HuH-7 (cell line): ENCODE measurements around the gene CSKMT.
"Not testable (repeated sequence)": the region's sequence is repeated elsewhere in the genome, so short reads cannot be mapped to it uniquely, and the experiment has no call there.

Experiments used
- DNase-seq: peaks from one replicate; pipeline ENCODE4 v3.0.0; 2011; ENCODE audit warnings: low spot score

The CSKMT gene

DNA sequence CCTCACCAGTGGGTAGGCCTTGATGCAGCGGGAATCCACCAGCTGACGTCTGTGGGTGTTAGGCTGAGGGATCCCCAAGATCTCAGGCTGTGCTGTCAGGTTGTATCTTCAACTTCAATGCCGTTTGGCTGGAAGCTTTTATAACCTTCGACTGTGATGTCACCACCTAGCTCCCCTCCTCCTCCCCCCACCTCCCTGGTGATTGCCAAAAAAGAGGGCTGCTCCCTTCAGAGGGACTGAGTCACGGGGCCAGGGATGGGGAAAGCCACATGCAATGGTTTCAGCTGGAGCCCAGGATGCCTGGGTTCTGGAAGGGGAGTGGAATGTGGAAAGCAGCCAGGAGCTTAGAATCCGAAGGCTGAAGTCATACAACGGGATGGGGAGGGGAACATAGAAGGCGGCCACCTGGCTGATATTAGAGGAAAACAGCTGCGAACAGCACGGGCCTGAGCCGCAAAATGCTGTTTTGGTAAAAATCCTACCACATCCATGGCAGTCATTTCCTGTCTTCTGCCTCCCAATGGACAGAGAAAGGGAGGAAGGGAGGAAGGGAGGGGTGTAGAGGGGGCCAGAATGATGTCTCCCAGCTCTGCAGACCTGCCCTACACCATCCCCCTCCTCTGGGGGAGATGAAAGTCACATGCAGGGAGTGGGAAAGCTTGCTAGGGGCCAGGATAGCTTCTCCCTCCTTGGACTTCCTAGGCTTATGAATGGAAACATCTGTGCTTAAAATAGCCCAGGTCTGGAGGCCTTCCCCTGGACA is 24.5 kb downstream of the CSKMT start, which contains the start of gene LRRN4CL:
Gene LRRN4CL, minus strand, starts transcription at position 110 of the 763 bp plus-strand sequence. CDS start 1,022 bp downstream, outside the sequence.
- DNase-seq = no peak

DNA sequence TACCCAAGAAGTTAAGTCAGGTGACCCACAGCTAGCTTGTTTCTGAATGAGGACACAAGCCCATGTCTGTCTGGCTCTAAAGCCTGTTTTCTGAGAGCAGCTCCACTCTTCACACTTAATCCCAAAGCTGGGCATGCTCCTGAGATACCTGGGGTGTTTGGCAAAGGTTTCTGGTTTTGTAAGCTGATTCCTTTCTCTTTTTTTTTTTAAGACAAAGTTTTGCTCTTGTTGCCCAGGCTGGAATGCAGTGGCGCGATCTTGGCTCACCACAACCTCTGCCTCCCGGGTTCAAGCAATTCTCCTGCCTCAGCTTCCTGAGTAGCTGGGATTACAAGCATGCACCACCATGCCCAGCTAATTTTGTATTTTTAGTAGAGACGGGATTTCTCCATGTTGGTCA is 28.5 kb downstream of the CSKMT start:
- DNase-seq = not testable (repeated sequence)

DNA sequence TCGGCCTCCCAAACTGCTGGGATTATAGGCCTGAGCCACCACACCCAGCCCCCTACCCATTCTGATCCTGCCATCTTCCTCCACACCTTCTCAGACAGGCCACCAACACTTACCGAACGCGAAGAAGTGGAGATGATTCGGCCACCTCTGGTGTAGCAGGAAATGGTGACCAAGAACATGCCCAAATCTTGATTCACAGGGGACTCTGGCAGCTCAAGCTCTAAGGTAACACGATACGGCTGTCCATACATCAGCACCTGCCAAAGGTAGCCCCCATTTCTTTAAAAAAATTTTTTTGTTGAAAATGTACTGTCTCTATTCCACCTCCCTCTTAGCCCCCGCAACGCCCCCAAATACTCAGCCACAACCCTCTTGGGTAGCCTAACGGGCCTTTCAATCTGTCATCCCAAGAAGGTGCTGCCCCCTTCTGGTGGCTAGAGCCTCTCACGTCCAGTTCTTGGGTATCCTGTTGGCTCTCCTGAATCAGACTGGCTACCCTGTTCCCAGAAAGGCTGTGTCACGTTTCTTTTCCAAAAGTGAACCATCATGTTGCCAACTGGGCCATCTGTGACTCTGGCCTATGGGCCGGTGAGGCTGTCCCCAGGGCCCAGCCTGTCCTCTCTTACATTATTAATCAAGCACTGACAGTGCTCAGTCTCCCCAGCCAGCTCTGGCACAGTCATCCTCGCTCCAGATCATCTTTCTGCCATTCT is 29.5 kb downstream of the CSKMT start:
- DNase-seq = peak; percentile 83

DNA sequence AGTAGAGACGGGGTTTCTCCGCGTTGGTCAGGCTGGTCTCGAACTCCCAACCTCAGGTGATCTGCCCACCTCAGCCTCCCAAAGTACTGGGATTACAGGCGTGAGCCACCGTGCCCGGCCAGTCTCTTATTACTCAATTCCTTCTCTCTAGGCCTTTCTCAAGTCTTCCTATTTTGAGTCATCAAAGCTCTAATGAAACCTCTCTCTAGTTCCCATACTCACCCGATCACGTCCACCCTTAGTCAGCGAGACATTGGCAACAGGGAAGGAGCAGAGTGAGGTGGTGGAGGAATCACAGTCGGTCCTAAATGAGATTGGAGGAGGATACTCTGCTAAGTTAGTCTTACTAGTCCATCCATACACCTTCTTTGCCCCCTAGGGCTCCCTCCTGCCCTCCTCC is 37.1 kb downstream of the CSKMT start:
- DNase-seq = no peak

DNA sequence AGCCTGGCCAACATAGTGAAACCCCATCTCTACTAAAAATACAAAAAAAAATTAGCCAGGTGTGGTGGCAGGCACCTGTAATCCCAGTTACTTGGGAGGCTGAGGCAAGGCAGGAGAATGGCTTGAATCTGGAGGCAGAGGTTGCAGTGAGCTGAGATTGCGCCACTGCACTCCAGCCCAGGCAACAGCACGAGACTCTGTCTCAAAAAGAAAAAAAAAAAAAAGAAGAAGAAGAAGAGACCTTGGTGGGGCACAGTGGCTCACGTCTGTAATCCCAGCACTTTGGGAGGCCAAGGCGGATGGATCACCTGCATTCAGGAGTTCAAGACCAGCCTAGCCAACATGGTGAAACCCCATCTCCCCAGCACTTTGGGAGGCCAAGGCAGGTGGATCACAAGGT is 38.8 kb downstream of the CSKMT start:
- DNase-seq = not testable (repeated sequence)

DNA sequence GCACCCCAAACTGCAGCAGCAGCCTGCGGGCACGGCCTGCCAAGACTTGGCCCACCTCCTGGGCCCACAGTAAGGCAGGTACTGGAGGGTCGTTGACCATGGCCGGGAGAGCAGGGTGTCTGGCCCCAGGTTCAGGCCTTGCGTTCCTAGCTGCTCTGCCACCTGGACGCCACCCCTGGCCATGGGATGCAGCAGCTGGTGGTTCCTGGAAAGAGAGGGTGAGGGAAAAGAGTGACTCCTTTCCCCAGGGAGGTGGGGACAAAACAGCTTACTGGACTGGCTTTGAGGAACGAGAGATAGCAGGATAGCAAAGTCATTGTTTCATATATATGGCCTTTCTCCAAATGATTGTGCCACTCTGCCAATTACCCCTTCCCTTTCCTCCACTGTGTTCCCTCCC is 40.3 kb downstream of the CSKMT start:
- no peak for DNase-seq

DNA sequence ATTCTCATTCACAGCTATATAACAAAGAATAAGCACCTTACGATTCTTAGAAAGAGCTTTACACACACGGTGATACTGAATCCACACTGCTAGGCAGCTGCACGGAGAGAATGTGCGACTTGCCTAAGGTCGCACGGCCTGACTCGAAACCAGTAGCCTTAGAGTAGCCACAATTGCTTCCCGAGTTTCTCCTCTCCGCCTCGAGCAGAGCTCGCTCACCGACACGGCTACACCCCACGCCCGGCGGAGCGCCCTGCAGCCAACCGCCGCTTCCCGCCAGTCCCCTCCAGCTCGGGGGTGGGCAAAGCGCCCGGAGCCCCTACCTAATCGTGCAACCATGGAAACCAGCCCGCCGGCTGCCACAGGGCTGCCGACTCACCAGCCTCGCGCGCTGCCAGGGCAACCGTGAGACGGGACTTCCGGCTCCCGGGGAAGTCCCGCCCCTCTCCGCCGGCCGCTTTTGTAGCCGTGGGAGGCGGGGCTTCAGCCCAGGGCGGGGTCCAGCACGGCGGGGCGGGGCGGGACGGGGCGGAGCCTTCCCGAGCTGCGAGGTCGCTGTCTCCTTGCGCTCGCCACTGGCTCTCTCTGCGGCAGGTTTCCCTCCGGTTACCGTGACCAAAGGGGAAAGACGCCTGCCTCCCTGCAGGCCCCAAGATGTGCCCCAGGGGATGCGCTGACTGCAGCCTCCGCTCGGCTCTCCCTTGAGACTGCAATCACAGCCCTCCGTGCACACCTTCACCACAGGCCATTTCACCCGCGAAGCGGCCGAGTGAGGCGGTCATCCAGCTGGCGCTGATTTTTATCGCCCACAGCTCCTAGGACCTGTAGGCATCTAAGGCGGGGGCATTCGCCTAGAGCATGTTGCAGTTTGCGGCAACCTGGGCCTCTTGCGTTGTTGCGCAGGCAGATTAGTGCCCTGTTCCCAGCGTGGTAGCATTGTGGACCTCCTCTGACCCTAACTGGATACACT is 41.1 kb downstream of the CSKMT start:
- peak; percentile 87 for DNase-seq

DNA sequence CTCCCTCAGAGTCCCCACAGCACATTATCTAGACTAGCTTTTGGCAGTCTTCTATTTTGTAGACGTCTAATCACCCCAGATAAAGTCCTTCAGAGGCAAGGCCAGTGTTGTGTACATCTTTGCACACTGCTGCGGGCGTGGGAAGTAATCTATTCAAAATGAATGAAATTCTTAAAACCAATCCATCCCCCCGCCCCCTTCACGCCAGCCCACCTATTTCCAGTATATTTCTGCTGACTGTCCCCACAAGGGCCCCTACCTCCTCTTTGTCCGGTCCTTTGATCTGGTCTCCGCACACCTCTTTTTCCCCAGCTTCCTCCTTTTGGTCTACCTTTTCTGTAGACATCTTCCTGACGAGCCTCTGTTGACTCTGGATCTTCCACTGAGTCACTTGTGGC is 41.7 kb downstream of the CSKMT start:
- no peak for DNase-seq

DNA sequence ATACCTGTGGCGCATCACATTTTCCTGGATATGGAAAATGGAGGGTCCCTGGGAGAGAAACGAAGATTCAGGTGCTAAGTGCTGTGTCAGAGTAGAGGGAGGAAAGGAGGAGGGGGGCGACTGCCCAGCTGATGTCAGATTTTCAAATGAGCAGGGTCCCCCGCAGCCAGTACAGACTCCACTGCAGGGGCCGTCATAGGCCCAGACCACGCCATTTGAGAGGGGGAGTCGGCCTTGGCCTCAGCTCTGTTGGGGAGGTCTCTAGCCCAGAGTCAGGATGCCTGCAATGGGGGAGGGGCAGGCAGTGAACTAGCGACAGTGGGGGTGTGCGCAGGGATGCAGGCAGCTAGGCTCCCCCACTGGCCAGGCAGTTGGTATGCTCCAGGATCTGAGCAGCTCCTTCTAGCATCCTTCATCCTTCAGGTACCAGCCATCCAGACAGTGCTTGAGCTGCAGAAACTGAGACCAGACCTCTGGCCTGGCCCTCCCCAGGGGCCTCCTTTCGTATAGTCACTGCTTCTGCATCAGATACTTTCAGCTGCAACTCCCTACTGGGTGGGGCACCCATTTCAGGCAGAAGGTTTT is 42.3 kb downstream of the CSKMT start, which contains the start of the genes BSCL2 and GNG3:
Gene BSCL2, minus strand, starts transcription at position 148 of the 585 bp plus-strand sequence. CDS start 229 bp downstream, outside the sequence.
Gene GNG3, plus strand, starts transcription at position 400 of the 585 bp plus-strand sequence. CDS start 620 bp downstream, outside the sequence.
- no peak for DNase-seq

DNA sequence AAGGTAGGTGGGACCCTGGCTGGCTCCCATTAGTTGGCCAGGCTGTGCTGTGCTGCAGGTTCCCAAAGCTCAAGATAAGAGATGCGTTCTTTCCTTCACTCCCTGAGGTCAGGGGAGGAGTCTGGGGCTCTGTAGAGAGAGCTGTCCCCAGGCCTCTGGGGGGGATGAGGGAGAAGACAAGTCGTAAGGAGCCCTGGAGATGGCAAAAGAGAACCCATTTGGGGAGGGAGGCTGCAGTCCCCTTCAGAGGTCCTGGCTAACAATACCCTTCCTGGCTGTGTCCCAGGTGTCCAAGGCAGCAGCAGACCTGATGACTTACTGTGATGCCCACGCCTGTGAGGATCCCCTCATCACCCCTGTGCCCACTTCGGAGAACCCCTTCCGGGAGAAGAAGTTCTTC is 43.3 kb downstream of the CSKMT start:
- DNase-seq = no peak

DNA sequence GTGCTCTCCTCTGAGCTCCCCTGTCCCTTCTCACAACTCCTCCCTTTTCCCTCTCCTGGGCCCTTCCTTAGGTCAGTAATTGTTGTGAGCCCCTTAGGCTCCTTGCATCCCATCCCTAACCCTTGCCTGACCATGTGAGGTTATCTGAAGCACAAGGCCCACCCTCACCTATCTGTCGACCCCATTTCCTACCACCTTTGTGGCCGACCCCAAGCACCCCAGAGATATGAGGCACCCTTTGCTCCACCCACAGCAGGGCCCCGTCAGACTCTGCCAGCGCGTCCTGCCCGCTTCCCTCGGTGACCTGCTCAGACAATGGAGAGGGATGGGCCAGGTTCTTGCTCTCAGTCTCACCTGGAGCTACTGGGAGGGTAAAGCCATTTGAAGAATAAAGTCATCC is 43.7 kb downstream of the CSKMT start:
- no peak for DNase-seq

DNA sequence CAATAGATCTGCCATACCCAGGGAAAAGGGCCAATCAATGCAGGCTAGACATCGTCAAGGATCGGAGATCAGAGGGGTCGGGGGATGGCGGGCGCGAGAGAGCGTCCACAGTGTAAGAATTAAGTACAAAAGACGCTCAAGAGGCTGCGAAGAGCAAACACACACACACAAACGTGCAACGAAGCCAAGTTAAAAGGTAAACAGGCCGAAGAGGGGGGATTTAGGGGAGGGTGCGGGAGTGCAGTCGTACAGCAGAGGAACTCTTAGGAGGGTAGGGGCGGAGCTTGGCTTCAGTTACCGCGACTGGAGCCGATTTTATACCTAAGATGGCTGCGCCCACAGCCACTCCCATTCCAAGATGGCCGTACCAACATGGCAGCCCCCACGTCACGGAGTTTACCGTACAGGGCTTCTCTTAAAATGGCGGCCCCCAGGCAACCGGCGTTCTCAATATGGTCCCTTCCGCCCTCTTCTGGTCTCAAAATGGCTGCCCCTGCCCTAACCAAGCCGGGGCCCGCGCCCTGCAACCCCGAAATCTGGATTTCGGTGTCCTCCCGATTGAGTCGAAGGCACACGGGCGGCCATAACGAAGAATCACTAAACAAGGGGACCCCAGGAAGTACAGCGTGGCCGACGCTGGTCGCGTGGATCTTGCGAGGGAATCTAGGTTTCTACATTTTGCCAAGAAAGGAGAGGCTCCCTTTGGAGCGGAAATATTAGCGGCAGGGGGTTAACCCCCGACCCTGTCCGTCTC is 44.3 kb downstream of the CSKMT start:
- DNase-seq = no peak

DNA sequence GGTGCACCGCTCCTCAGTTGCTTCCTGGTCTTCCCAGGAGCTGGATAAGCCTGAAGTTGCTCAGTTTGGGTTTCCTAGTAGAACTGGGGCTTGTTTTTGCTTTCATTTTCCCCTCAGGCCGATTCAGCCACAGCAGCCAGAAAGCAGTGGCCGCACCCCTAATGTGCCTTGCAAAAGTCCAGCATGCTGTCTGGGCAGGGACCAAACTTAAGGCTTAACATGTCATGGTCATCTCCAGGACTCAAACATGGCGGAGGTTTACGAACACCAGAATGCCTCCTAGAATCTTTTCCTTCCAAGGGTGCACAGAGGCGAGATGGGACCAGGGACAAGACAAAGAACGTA is 44.9 kb downstream of the CSKMT start:
- no peak for DNase-seq

DNA sequence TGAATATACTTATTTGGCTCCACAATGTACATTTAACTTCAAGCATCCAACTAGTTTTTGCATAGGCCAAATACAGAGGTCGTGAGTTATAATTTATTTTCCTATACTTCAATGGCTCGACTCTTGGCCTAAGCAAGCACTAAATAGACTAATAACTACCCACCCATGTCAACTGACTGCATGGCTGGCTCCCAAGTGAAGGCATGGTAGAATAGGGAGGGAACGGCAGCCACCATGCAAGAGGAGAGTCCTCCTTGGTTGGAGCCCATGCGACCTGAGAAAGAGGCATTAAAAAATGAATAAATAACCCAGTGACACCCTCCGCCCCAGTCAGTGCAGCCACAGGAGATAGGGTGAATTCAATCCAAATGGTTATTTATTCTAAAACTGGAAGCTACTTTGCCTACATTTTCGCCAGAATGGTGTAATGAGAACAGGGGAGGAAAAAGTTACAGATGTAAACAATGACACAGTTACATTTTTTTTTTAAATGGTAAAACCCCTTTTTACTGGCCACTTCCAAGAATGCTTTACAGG is 47.2 kb downstream of the CSKMT start:
- DNase-seq = no peak

DNA sequence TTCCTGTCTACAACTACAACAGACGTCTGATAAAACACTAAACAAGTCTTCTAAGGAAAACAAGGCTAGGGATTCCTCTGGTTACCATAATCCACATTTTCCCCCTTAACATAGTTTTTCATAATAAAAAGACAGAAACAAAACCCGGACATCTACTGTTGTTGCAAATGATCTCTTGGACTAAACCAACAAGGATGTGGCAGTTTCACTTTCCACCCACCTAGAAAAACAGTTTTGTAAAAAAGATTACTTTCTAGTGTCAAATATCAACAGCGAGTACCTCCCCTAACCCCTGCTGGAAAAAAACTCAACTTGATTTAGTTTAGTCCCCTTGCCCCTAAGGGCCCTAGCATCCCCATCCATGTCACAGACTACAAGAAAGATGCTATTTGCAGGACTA is 47.7 kb downstream of the CSKMT start:
- DNase-seq = no peak

DNA sequence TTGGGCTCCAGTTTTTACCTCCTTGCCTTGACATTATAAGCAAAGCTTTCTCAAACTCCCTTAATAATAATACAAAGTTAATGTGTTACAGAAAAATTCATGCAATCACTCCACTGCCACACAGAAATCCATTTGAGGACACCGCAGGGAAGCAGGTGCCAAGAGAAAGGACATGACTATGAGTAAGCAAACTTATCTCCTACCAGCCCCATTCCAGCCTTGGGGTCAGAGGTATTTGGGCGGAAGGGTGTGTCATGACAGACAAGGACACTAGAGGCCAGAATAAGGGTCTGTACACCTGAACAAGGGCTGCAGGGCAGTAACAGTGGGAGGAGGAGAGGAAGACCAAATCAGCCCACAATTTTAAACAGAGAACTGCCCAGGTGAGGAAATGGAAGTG is 48.2 kb downstream of the CSKMT start:
- DNase-seq = no peak

DNA sequence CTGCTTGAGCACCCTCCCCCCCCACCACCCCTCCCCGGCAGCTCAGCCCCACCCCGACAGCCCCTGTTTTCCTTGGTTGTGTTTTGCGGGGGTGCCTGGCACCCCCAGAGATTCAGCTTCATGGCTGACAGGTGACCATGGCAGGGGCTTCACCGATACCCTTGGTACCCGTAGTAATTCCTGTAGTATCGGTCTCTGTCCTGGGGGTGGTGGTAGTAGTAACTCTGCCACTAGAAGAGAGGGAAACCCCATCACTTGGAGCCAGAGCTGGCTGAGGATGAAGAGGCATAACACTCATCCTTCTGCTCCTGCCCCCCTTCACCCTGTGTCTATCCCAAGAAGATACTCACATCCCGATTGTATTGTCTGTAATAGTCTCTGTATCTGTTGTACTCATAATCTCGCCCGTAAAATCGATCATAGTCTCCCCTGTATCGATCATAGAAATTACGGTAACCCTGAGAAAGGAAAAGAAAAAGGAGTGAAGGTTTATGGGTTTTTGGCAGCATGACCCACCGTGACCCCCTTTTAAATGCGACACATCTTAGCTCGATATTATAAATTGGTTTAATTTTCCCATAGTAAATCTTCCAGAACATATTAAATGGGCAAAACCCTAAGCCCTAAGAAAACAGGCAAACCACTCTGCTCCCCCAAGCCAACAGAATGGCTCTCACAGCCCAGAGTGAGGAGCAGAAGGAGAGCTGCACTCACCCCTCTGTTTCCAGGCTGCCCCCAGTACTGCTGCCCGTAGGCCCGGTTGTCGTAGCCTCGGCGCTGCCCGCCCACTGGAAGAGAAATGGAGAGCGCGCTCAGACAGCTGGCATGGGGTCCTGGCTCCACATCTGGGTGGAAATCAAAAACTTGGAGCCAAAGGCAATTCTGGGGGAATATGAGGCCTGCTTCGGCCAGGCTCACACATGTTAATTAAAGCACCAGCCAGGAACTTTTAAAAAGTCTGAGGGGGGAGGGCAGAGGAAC is 50.3 kb downstream of the CSKMT start:
- DNase-seq = no peak

DNA sequence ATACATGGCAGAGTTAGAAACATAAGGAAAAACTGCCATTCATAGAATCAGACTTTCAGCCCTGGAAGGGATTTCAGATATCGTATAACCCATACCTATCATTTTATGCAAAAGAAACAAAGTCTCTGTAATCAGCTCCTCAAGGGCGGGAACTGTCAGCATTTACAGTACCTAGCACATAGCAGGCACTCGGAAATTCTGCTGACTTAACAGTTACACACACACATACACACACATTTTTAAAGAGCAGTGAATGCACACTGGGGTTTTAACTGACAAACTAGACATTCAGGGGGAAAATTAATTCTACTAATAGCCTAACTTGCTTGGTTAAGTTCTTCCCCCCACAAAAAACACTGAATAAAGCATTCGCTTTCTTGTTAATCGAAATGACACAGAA is 51.1 kb downstream of the CSKMT start:
- DNase-seq = no peak

DNA sequence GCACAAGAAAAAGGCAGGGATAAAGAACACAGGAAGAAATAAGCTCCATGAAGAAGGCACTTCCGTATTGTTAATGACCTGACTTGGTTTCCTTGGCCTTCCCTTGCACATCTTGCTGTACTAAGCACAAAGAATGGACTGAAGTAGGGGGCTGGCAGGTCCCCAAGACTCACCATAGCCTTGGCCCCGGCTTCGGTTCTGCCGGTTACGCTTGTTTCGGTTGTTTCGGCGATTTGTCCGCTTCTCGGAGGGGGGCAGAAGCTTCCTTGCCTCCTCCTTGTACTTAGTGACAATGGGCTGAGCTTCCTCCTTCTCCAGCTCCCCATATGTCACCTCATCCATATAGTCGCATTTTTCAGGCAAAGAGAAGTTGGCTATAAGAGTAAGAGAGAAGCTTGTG is 51.7 kb downstream of the CSKMT start:
- DNase-seq = no peak
